H1 (cell line): Measurements from ENCODE around the gene TXLNA. TPM values are rescaled to one million over a fixed set of nuclear protein-coding genes. Genes with fewer than 3 reads are reported as not detected.

Experiments
- CTCF ChIA-PET: fragments of 300-600 bp; sonication (Branson Sonifier 250); formaldehyde crosslinking; loops from one replicate; lab custom pipeline; 2021; ENCODE audit not compliant: partially characterized antibody; lab: Charles Lee
- POLR2A ChIA-PET: fragments of 300-600 bp; sonication (Branson Sonifier 250); formaldehyde crosslinking; loops from one replicate; lab custom pipeline; 2021; ENCODE audit warnings: inconsistent platforms; ENCODE audit not compliant: partially characterized antibody; lab: Charles Lee
- DNase-seq, 2 experiments: peaks; one replicate each; pipeline versions ENCODE4 v3.0.0 to v3.0.0-alpha.2; 2010 to 2022; ENCODE audit warnings: low spot score in 2 of 2, low read depth in 1 of 2, mixed read lengths in 1 of 2
- FAIRE-seq: peaks from 2 replicates; lab custom pipeline; 2011; peaks lifted over from hg19 to GRCh38; lab: Jason Lieb, UNC
- H2AFZ ChIP-seq: 2 replicates; pipeline ENCODE4 v1.8.1; 2012; ENCODE audit warnings: low read length, inconsistent platforms
- H2AK5ac ChIP-seq: 2 replicates; pipeline ENCODE4 v1.6.1; 2013; ENCODE audit warnings: low read depth, low read length
- H2BK120ac ChIP-seq: replicated peaks from 2 replicates; pipeline ENCODE3; 2013; ENCODE audit warnings: low read depth, low read length, inconsistent platforms
- H2BK12ac ChIP-seq: 2 replicates; pipeline ENCODE4 v1.6.1; 2013; ENCODE audit warnings: low read depth, low read length
- H2BK15ac ChIP-seq: 2 replicates; pipeline ENCODE4 v1.6.1; 2013; ENCODE audit warnings: low read length
- H2BK20ac ChIP-seq: 2 replicates; pipeline ENCODE4 v1.6.1; 2013; ENCODE audit warnings: low read length
- H2BK5ac ChIP-seq: 2 replicates; pipeline ENCODE4 v1.6.1; 2013; ENCODE audit warnings: low read depth, low read length
- H3K14ac ChIP-seq: 2 replicates; pipeline ENCODE4 v1.6.1; 2013; ENCODE audit warnings: inconsistent platforms; ENCODE audit not compliant: insufficient read length
- H3K18ac ChIP-seq: 2 replicates; pipeline ENCODE4 v1.6.1; 2013; ENCODE audit warnings: low read length; ENCODE audit errors: extremely low read depth
- H3K23ac ChIP-seq: 2 replicates; pipeline ENCODE4 v1.6.1; 2013; ENCODE audit warnings: inconsistent platforms; ENCODE audit not compliant: insufficient read length
- H3K23me2 ChIP-seq: 2 replicates; pipeline ENCODE4 v1.6.1; 2013; ENCODE audit warnings: low read depth, low read length
- H3K27ac ChIP-seq: 2 replicates; pipeline ENCODE4 v1.6.1; 2011; ENCODE audit warnings: low read depth, low read length, inconsistent platforms
- H3K27me3 ChIP-seq, 4 experiments: replicated peaks in 1 of 4; 1 replicate in 1 of 4; 2 replicates in 3 of 4; pipeline versions ENCODE4 v1.6.1 to v1.8.1; 2011 to 2013; ENCODE audit warnings: low read length in 3 of 4, mild to moderate bottlenecking in 3 of 4, inconsistent platforms in 2 of 4, mixed read lengths in 2 of 4, moderate library complexity in 1 of 4; ENCODE audit not compliant: control insufficient read depth in 3 of 4, insufficient read depth in 3 of 4; ENCODE audit errors: extremely low read depth in 1 of 4
- H3K36me3 ChIP-seq, 4 experiments: 2 replicates each; pipeline versions ENCODE4 v1.6.1 to v1.8.1; 2011 to 2013; ENCODE audit warnings: mild to moderate bottlenecking in 4 of 4, low read length in 3 of 4, moderate library complexity in 2 of 4, control low read depth in 1 of 4, inconsistent platforms in 1 of 4; ENCODE audit not compliant: insufficient read depth in 4 of 4, control insufficient read depth in 2 of 4
- H3K4ac ChIP-seq: replicated peaks from 2 replicates; pipeline ENCODE3; 2013; ENCODE audit warnings: low read length, low read depth, mixed read lengths, inconsistent platforms; ENCODE audit not compliant: insufficient read length
- H3K4me1 ChIP-seq, 4 experiments: replicated peaks in 1 of 4; 1 replicate in 1 of 4; 2 replicates in 3 of 4; pipeline versions ENCODE4 v1.6.1 to v1.8.1; 2011 to 2013; ENCODE audit warnings: low read length in 3 of 4, inconsistent platforms in 2 of 4, mixed read lengths in 1 of 4; ENCODE audit not compliant: insufficient read depth in 4 of 4, control insufficient read depth in 3 of 4
- H3K4me2 ChIP-seq, 2 experiments: 2 replicates each; pipeline versions ENCODE4 v1.6.1 to v1.8.1; 2011 to 2013; ENCODE audit warnings: low read depth in 2 of 2, low read length in 2 of 2, control low read depth in 1 of 2, inconsistent platforms in 1 of 2, mild to moderate bottlenecking in 1 of 2; ENCODE audit not compliant: insufficient read depth in 1 of 2
- H3K4me3 ChIP-seq, 4 experiments: fragments of 200-600, 300-600 bp in 1 of 4; sonication (generic), shearing (Covaris generic), sonication (Bioruptor Twin) in 1 of 4; 2 replicates each; pipeline versions ENCODE4 v1.5.1 to v1.8.1; 2011 to 2016; ENCODE audit warnings: low read length in 4 of 4, low read depth in 3 of 4, control low read depth in 2 of 4, inconsistent platforms in 2 of 4, mild to moderate bottlenecking in 2 of 4, mixed read lengths in 1 of 4, moderate library complexity in 1 of 4; ENCODE audit not compliant: insufficient read depth in 2 of 4; ENCODE audit errors: extremely low read depth in 1 of 4
- H3K56ac ChIP-seq: replicated peaks from 2 replicates; pipeline ENCODE3; 2013; ENCODE audit warnings: low read depth, mild to moderate bottlenecking, mixed read lengths, low read length, inconsistent platforms; ENCODE audit not compliant: insufficient read length
- H3K79me1 ChIP-seq: 2 replicates; pipeline ENCODE4 v1.6.1; 2013; ENCODE audit warnings: low read depth, low read length, control low read depth
- H3K79me2 ChIP-seq, 2 experiments: 2 replicates each; pipeline versions ENCODE4 v1.6.1 to v1.8.1; 2012 to 2013; ENCODE audit warnings: low read length in 2 of 2, mild to moderate bottlenecking in 2 of 2, inconsistent platforms in 1 of 2; ENCODE audit not compliant: insufficient read depth in 2 of 2, control insufficient read depth in 1 of 2
- H3K9ac ChIP-seq, 4 experiments: replicated peaks in 1 of 4; 1 replicate in 1 of 4; 2 replicates in 3 of 4; pipeline versions ENCODE4 v1.6.1 to v1.8.1; 2011 to 2013; ENCODE audit warnings: low read depth in 3 of 4, low read length in 3 of 4, control low read depth in 2 of 4, mild to moderate bottlenecking in 2 of 4, moderate library complexity in 2 of 4, inconsistent platforms in 1 of 4; ENCODE audit errors: extremely low read depth in 1 of 4
- H3K9me3 ChIP-seq, 2 experiments: 2 replicates each; pipeline versions ENCODE4 v1.6.1 to v1.8.1; 2012 to 2013; ENCODE audit warnings: mild to moderate bottlenecking in 2 of 2, moderate library complexity in 2 of 2, control low read depth in 1 of 2, inconsistent platforms in 1 of 2, low read depth in 1 of 2, low read length in 1 of 2, mixed read lengths in 1 of 2; ENCODE audit not compliant: insufficient read depth in 2 of 2
- H4K20me1 ChIP-seq, 2 experiments: replicated peaks in 1 of 2; 2 replicates each; pipeline versions ENCODE3 to v1.8.1; 2011 to 2013; ENCODE audit warnings: inconsistent platforms in 2 of 2, low read length in 2 of 2, mild to moderate bottlenecking in 1 of 2; ENCODE audit not compliant: insufficient read depth in 2 of 2, control insufficient read depth in 1 of 2
- H4K5ac ChIP-seq: 2 replicates; pipeline ENCODE4 v1.6.1; 2013; ENCODE audit warnings: low read length, low read depth, mixed read lengths, inconsistent platforms; ENCODE audit not compliant: insufficient read length
- H4K8ac ChIP-seq: 2 replicates; pipeline ENCODE4 v1.8.0; 2013; ENCODE audit warnings: mild to moderate bottlenecking, moderate library complexity, low read length, inconsistent platforms; ENCODE audit not compliant: insufficient read depth; ENCODE audit errors: extremely low read depth
- H4K91ac ChIP-seq: replicated peaks from 2 replicates; pipeline ENCODE3; 2013; ENCODE audit warnings: low read length, mixed read lengths, inconsistent platforms; ENCODE audit not compliant: insufficient read length
- EZH2 ChIP-seq: fragments of 200-600 bp; sonication (generic); IDR thresholded peaks from 2 replicates; pipeline ENCODE4 v1.7.1; 2012; ENCODE audit warnings: low read depth, mild to moderate bottlenecking, moderate library complexity, low read length, inconsistent platforms; ENCODE audit not compliant: severe bottlenecking
- SIX5 ChIP-seq: IDR thresholded peaks from 2 replicates; pipeline ENCODE4 v1.6.1; 2011; ENCODE audit warnings: mild to moderate bottlenecking, low read depth, low read length
- WGBS, 2 experiments: shearing (Covaris generic) in 1 of 2; methylation state at CpG; one replicate each; pipeline versions ENCODE4 v1.1.6 to v1.1.7; 2013 to 2015; ENCODE audit warnings: low lambda C conversion rate in 2 of 2, mixed read lengths in 2 of 2, inconsistent platforms in 1 of 2, low coverage in 1 of 2, missing lambda C conversion rate in 1 of 2; ENCODE audit not compliant: insufficient replicate concordance in 2 of 2, insufficient coverage in 1 of 2, insufficient read length in 1 of 2; ENCODE audit errors: extremely low coverage in 1 of 2, missing lambda C conversion rate in 1 of 2; 5-methylcytosine and 5-hydroxymethylcytosine counted together
- polyA plus RNA-seq, 7 experiments: library from polyadenylated mRNA; depleted of rRNA in 3 of 7; stranded (reverse) in 5 of 7; unstranded in 2 of 7; fragments of >200 nt in 5 of 7; fragments of 200-250 nt in 2 of 7; gene quantifications; 1 replicate in 5 of 7; 2 replicates in 1 of 7; 4 replicates in 1 of 7; pipeline versions ENCODE4 v1.2.1 to v1.2.3, GENCODE V29; 2011 to 2013; ENCODE audit warnings: missing spikeins in 2 of 7, mixed read lengths in 2 of 7
- total RNA-seq: library from RNA; stranded (reverse); fragmentation: NEBNext Ultra II Directional; extraction: Animal tissue kit (Norgen Biotek cat#: 25700); gene quantifications from 2 replicates; pipeline ENCODE4 v1.2.1, GENCODE V29; 2021

The TXLNA gene
- total and polyA plus RNA-seq, 2 of the 8 experiments (the other 6 are each of a cell fraction or from before 2014, with no cell fraction given): 31.3 to 46.9 TPM

GRCh38 chr1:32246888-32247273 is 67.4 kb downstream of the TXLNA start, which contains the start of gene FAM167B:
FAM167B (plus strand) TSS chr1:32247222; CDS start chr1:32247422, 200 bp downstream.
- 92% methylated on average over 3 of the region's 3 CpGs; no CpG with 5 or more reads in 1 of the 2 experiments for WGBS, 2 experiments
- H2AK5ac ChIP-seq: no peak within 1 kb of the TSS
- H3K4me1 ChIP-seq: peaks cover 7 to 13% (median 11%) of the 10 kb centered on the region in 4 experiments
- ChIA-PET CTCF (interaction anchor here (1.1 to 6.1 kb wide), 9 partner anchors 10 to 70 kb away, joined by 4 to 66 read pairs (median 34); partner anchors contain the start of gene HDAC1), POLR2A (interaction anchor here (1.1 to 6.6 kb wide), 4 partner anchors 22 to 105 kb away, joined by 3 to 50 read pairs (median 14); partner anchors contain the start of gene MARCKSL1)
- H4K5ac ChIP-seq: no peak within 1 kb of the TSS
- no peak for DNase-seq
- H3K27ac ChIP-seq: no peak within 1 kb of the TSS
- TF ChIP-seq SIX5 (no peak), EZH2 (no peak)
- no peak within 1 kb of the TSS; the same call in 1 of the 2 replicates for H3K18ac ChIP-seq
- no peaks in the 10 kb centered on the region for H4K20me1 ChIP-seq
- H4K8ac ChIP-seq: no peak within 1 kb of the TSS
- no peaks in the 10 kb centered on the region for H3K79me1 ChIP-seq
- no peak within 1 kb of the TSS; a peak in 1 of 7 replicates for H3K9ac ChIP-seq
- H3K79me2 ChIP-seq: no peaks in the 10 kb centered on the region
- H3K36me3 ChIP-seq: no peaks in the 10 kb centered on the region
- H2BK12ac ChIP-seq: peak within 1 kb of the TSS; percentile 68; the same call in 1 of the 2 replicates
- 0 out of 2 replicates have a peak within 1 kb of the TSS, but pooled peaks have one; percentile 48 for H2BK20ac ChIP-seq
- FAIRE-seq: no peak
- peaks cover 4% of the 10 kb centered on the region; the same call in 1 of the 2 replicates for H3K23me2 ChIP-seq
- no peak within 1 kb of the TSS; the same call in 1 of the 2 replicates for H2BK15ac ChIP-seq
- H3K23ac ChIP-seq: no peak within 1 kb of the TSS
- no peak within 1 kb of the TSS for H3K4ac ChIP-seq
- no peaks in the 10 kb centered on the region; a peak in 1 of 7 replicates for H3K27me3 ChIP-seq
- H4K91ac ChIP-seq: no peak within 1 kb of the TSS
- no peaks in the 10 kb centered on the region for H3K9me3 ChIP-seq
- peak within 1 kb of the TSS; percentile 52; the same call in 1 of the 2 replicates for H2BK5ac ChIP-seq
- no peak within 1 kb of the TSS for H3K14ac ChIP-seq
- H3K4me3 ChIP-seq: no peak within 1 kb of the TSS
- H3K4me2 ChIP-seq: no peak within 1 kb of the TSS
- no peak within 1 kb of the TSS for H2BK120ac ChIP-seq
- no peak within 1 kb of the TSS for H2AFZ ChIP-seq
- no peak within 1 kb of the TSS for H3K56ac ChIP-seq
